Kidney tubule cell (primary cell): ENCODE results near the gene HSPA9.

ENCODE experiments used
- DNase-seq: peaks from one replicate; pipeline ENCODE4 v3.0.0-alpha.2; 2018; ENCODE audit warnings: low spot score

Gene HSPA9

GRCh38 chr5:138595180-138595795, 20.1 kb upstream of the HSPA9 start:
- no peak for DNase-seq

DNA sequence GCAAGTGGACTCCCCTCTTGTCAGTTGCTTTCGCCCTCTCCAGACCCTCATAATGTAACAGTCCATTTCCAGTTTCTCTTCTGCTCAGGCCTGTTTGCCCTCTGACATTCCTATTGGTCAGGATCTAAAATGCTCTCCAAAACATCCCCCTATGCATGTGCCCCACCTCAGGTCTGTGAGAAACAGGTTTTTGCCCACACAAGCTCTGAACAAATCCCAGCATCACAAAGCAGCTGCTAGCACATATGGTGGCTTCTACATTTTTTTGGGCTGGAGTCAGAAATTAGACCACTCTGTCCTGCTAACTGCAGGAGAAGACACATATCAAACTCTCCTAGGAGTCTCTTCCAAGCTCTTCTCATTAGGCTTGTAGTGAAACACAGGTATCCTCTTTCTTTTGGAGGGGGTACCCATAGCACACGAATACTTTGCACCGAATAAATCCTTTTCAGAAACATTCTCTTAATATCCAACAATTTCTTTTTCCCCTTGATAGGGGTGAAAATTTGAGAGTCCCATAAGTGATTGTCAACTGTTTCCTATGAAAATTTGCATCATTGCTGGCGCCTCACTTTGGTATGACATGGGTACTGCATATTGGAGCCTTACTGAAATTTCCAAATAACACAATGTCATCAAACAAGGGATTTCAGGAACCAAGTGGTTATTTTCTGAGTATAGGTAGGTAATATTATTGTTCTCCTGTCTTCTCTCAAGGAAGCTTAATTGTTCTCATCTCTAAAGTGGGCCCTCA, 19.3 kb upstream of the HSPA9 start:
- no peak for DNase-seq

DNA sequence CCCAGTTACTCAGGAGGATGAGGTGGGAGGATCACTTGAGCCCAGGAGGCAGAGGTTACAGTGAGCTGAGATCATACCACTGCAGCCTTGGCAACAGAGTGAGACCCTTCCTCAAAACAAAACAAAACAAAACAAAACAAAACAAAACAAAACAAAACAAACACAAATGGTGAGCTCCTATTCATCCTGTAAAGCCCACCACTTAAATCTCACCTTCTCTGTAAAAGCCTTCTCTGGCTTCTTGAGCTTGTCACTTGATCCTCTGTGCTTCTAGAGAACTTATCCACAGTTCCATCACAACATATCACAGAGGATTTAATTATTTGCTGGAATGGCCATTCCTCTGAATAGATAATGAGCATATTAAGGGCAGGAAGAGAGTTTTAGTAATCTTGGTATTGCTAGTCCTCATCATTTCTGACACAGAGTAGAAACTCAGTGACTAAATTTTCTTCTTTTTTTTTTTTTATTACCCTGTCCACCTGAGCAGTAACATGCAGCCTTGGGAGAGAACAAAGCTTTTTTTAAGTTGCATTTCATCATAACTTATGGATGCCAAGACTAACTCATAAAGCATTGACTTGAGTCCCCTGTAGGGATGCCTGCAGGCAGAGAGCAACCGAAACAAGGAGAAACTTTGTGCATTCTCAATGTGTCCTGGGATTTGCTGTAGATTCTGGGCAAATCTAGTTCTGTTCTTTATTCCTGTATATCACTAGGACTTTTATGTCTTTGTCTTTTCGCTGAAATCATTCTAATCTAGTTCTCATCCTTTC, 13.0 kb upstream of the HSPA9 start:
- DNase-seq: no peak

DNA sequence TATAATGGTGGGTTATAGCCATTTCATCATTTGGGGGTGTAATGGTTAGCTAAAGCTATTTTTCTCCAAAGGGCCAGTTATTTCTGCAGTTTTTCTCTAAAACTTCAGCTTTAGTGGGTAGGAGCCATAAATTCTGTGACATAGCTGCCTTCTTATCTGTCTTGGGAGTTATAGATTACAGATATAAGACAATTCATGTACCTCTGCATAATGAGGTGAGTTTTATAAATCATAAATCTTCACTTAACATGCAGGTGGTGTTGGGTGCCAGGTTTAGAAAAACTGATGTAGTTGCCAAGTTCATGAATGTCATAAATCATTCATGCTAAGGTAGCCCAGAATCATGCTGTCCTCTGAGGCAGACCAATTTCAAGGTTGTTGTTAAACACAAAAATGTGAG, 10.0 kb upstream of the HSPA9 start:
- DNase-seq: no peak

DNA sequence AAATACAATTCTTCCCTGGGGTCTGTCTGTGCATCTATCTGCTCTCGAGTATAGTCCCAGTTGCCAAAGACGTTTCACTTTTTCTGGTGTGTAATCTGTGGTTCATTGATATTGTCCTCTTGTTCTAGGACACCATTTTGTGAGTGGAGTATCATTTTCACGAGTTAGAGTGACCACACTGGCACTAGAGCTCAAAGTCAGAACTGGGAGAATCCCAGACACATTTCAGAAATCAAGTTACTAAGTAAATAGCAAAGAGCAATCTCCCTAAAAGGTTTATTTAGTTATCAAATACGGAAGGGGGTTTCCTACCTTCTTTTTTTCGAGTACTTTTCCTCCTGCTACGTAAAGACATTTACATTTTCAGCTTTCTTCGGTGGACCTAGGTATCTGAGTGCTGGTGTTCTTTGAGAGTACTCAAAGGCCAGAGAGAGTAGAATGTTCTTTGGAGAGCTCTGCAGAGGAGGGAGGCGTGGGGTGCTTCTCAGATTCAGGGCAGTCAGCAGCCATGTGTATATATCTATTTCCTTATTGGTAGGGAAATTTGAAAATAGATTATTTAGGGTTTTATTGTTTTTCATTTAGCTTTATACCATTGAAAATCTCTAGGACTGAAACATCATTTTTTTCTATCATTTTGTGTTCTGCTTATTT, 8.9 kb upstream of the HSPA9 start:
- DNase-seq: no peak

GRCh38 chr5:138582959-138583358, 7.8 kb upstream of the HSPA9 start:
- no peak for DNase-seq

GRCh38 chr5:138580777-138581176, 5.6 kb upstream of the HSPA9 start:
- DNase-seq: no peak

DNA sequence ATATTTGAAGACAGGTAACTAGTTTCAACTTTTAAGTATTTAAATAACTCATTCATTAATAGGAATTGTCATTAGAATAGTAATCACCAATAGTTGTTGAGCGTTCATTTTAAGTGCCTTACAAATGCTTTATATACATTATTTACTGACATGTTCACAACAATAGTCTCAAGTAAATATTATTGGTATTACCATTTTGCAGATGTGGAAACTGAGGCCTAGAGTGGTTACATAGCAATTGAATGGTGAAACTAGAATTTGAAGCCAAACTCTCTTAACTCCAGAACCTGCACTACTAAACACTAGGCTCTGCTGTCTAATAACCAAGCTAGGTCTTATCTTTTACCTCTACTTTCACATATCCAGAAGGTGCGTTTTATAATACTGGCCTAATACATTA, 4.8 kb upstream of the HSPA9 start:
- DNase-seq: no peak

- no peak for DNase-seq
Observed at GRCh38 chr5:138579517-138579863, 4.3 kb upstream of the HSPA9 start.

DNA sequence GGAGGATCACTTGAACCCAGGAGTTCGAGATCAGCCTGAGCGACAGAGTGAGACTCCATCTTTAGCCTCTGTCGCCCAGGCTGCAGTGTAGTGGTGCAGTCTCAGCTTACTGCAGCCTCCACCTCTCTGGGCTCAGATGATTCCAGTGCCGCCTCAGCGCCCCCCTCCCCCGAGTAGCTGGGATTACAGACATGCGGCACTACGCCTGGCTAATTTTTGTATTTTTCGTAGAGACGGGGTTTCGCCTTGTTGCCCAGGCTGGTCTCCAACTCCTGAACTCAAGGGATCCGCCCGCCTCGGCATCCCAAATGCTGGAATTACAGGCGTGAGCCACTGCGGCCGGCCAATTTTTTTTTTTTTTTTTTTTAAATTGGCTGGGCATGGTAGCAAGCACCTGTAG, 2.3 kb upstream of the HSPA9 start:
- no peak for DNase-seq

DNA sequence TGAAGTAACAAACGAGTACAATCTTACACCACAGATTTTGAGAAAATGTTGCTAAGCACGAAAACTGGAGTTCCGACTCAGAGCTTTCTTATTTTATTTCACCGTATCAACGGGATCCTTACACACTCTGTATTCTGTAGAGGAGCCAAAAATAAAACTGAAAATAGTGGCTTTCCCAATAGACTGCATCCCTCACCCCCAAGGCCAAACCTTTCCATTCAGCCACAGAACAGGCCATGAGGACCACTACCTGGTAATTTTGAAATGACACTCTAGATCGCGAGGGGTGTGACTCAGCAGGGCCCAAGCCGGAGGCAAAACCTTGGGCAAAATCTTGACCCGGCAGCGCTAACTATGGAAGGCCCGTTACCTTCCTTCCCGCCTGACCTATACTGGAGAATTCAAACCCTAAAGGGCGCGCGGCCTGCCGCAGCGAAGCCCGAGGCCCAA, 432 bp downstream of the HSPA9 start:
- DNase-seq: no peak

GRCh38 chr5:138573949-138574670, 1.1 kb downstream of the HSPA9 start:
- DNase-seq: peak; percentile 19

GRCh38 chr5:138573223-138573622, 2.0 kb downstream of the HSPA9 start:
- DNase-seq: no peak

- no peak for DNase-seq
Observed at GRCh38 chr5:138570871-138571270, 4.3 kb downstream of the HSPA9 start.

DNA sequence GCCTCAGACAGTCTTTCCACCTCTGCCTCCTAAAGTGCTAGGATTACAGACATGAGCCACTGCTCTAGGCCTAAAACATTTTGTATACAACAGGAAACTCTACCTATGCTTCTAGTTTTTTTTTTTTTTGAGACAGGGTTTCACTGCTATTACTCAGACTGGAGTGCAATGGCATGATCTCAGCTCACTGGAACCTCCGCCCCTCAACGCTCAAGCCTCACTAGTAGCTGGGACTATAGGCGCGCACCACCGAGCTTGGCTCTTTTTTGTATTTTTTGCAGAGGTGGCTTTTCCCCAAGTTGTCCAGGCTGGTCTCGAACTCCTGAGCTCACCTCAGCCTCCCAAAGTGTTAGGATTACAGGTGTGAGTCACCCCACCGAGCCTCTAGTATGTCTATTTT, 5.4 kb downstream of the HSPA9 start:
- peak; percentile 68 for DNase-seq

- peak; percentile 86 for DNase-seq
Observed at GRCh38 chr5:138568061-138568824, 7.0 kb downstream of the HSPA9 start.

DNA sequence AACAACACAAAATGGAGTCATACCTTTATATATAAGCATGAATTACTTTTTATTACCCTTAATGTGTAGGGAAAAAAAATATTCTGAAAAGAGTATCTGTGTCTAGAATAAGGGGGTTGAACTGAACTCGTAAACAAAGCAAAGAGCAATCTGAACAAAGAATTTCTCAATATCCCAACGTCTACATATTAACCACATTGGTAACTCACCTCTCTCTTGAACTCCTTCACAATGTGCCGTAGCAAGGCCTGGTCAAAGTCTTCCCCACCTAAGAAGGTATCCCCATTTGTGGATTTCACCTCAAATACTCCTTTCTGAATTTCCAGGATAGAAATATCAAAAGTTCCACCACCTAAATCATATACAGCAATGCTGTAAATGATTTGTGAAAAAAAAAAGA, 8.4 kb downstream of the HSPA9 start:
- DNase-seq: no peak

GRCh38 chr5:138565100-138565821, 9.9 kb downstream of the HSPA9 start:
- DNase-seq: no peak

- no peak for DNase-seq
Observed at GRCh38 chr5:138564242-138564641, 11.0 kb downstream of the HSPA9 start.

DNA sequence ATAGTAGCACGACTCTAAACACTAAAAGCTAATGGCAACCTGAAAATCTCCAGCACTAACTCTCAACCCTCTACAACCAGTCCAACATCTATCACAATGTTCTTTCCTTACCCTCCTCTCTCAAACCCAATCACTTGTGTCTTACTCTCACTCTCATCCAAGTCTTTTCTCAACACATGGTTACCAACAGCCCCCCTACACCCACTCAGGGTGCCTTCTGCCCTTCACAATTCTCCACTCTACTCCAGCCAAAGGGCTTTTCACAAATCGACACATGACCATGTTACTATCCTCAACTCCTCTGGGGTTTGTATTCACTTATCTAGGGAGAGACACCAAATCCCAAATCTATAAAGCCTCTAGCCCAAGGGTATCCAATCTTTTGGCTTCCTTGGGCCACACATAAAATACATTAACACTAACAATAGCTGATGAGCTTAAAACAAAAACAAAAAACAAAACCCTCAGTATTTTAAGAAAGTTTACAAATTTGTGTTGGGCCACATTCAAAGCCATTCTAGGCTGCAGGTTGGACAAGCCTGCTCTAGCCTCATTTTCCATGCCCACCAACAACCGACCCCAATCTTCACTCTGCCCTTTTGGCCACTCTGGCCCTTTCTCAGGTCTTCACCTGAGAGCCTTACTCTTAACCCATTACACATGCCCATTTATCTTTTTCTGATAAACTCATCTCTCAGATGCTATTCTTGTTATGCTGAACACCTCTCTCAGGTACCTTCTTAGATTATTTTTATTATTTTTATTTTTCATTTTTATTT, 11.7 kb downstream of the HSPA9 start:
- no peak for DNase-seq
